Ovary (tissue), 3 donors: ENCODE data around the gene CMBL.

ENCODE experiments used
- EP300 ChIP-seq: sonication (generic); formaldehyde crosslinking; IDR thresholded peaks from one replicate; pipeline ENCODE4 v1.6.1; 2017; ENCODE audit warnings: antibody characterized with exemption
- POLR2A ChIP-seq: fragments of 450-650 bp; IDR thresholded peaks from one replicate; pipeline ENCODE4 v1.6.1; 2017; ENCODE audit warnings: antibody characterized with exemption, mild to moderate bottlenecking, moderate library complexity
- TF ChIP-seq, protein P1 (sequence below), 3 donors: fragments of 450-650 bp in 2 of 3; fragments of 200-600 bp in 1 of 3; IDR thresholded peaks; one replicate each; pipeline versions ENCODE4 v1.5.1 to v1.8.0; 2016 to 2022; ENCODE audit warnings: antibody characterized with exemption in 3 of 3, mild to moderate bottlenecking in 1 of 3
- donor health status: DM: no; HTN: no; CAD: no.

DNA sequence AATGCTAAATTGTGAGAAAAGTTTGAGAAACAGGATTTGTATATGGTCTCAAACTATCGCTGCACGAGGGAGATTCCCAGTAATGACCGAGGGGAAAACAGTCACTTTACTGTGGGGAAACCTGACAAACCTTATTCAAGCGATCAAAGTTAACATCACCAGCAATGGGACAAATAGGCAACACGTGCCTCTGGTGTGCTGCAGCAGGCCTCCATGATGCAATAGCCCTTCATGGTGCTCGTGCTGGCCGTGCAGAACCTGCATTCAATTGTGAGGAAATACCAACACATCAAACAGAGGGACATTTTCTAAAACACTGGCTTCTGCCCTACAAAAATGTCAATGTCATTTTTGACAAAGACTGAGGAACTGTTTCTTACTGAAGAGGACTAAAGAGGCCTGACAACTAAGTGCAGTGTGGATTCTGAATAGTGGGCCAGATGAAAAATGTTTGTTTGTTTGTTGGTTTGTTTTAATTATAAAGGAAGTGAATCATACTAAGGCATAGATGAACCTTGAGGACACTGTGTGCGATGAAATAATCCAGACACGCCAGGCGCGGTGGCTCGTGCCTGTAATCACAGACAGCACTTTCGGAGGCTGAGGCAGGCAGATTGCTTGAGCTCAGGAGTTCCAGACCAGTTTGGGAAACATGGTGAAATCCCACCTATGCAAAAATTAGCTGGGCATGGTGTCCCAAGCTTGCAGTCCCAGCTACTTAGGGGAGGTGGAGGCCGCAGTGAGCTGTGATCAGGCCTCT lies 28.2 kb upstream of the CMBL start:
- TF ChIP-seq, protein P1, sequence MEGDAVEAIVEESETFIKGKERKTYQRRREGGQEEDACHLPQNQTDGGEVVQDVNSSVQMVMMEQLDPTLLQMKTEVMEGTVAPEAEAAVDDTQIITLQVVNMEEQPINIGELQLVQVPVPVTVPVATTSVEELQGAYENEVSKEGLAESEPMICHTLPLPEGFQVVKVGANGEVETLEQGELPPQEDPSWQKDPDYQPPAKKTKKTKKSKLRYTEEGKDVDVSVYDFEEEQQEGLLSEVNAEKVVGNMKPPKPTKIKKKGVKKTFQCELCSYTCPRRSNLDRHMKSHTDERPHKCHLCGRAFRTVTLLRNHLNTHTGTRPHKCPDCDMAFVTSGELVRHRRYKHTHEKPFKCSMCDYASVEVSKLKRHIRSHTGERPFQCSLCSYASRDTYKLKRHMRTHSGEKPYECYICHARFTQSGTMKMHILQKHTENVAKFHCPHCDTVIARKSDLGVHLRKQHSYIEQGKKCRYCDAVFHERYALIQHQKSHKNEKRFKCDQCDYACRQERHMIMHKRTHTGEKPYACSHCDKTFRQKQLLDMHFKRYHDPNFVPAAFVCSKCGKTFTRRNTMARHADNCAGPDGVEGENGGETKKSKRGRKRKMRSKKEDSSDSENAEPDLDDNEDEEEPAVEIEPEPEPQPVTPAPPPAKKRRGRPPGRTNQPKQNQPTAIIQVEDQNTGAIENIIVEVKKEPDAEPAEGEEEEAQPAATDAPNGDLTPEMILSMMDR (IDR thresholded peaks at IDR 0.05): no peak
- no peak for TF ChIP-seq POLR2A
- no peak for TF ChIP-seq EP300
